Measurements from ENCODE around the gene PIAS1.

- TF ChIP-seq, protein P1, sequence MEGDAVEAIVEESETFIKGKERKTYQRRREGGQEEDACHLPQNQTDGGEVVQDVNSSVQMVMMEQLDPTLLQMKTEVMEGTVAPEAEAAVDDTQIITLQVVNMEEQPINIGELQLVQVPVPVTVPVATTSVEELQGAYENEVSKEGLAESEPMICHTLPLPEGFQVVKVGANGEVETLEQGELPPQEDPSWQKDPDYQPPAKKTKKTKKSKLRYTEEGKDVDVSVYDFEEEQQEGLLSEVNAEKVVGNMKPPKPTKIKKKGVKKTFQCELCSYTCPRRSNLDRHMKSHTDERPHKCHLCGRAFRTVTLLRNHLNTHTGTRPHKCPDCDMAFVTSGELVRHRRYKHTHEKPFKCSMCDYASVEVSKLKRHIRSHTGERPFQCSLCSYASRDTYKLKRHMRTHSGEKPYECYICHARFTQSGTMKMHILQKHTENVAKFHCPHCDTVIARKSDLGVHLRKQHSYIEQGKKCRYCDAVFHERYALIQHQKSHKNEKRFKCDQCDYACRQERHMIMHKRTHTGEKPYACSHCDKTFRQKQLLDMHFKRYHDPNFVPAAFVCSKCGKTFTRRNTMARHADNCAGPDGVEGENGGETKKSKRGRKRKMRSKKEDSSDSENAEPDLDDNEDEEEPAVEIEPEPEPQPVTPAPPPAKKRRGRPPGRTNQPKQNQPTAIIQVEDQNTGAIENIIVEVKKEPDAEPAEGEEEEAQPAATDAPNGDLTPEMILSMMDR (IDR thresholded peaks at IDR 0.05; ENCODE audit: low read depth, low read length): no peak
- no peak for TF ChIP-seq EZH2phosphoT487 (IDR thresholded peaks at IDR 0.05; ENCODE audit: low read depth)
Observed at GRCh38 chr15:68163191-68163590, 109.1 kb downstream of the PIAS1 start.
